ENCODE measurements around the gene TMSB10.

TMSB10 gene

GRCh38 chr2:84899304-84900204 lies 5.9 kb upstream of the TMSB10 start:
- no peak for TF ChIP-seq RARB (CRISPR knock-in tag; IDR thresholded peaks at IDR 0.05)
- TF ChIP-seq TOX (CRISPR knock-in tag; IDR thresholded peaks at IDR 0.05; ENCODE audit: borderline replicate concordance) = no peak
- no peak for TF ChIP-seq POU6F1 (CRISPR knock-in tag; IDR thresholded peaks at IDR 0.05; ENCODE audit: borderline replicate concordance, low read depth)
- TF ChIP-seq ZNF70 (CRISPR knock-in tag; IDR thresholded peaks at IDR 0.05) = no peak
- no peak for TF ChIP-seq PATZ1 (CRISPR knock-in tag; IDR thresholded peaks at IDR 0.05; ENCODE audit: borderline replicate concordance)
- TF ChIP-seq ZC3H10 (CRISPR knock-in tag; IDR thresholded peaks at IDR 0.05) = no peak
- no peak for TF ChIP-seq ZNF8 (CRISPR knock-in tag; IDR thresholded peaks at IDR 0.05)
- ATAC-seq = no peak

GRCh38 chr2:84900971-84901370 lies 4.5 kb upstream of the TMSB10 start:
- TF ChIP-seq RARB (CRISPR knock-in tag; IDR thresholded peaks at IDR 0.05) (no peak), ESRRG (CRISPR knock-in tag; IDR thresholded peaks at IDR 0.05) (no peak), ISL1 (CRISPR knock-in tag; IDR thresholded peaks at IDR 0.05) (no peak), TOX (CRISPR knock-in tag; IDR thresholded peaks at IDR 0.05; ENCODE audit: borderline replicate concordance) (no peak), POU6F1 (CRISPR knock-in tag; IDR thresholded peaks at IDR 0.05; ENCODE audit: borderline replicate concordance, low read depth) (no peak), PPARA (CRISPR knock-in tag; IDR thresholded peaks at IDR 0.05; ENCODE audit: borderline replicate concordance) (no peak), ZNF8 (CRISPR knock-in tag; IDR thresholded peaks at IDR 0.05) (no peak), GLIS3 (CRISPR knock-in tag; IDR thresholded peaks at IDR 0.05) (no peak), CREB5 (CRISPR knock-in tag; IDR thresholded peaks at IDR 0.05; ENCODE audit: low read depth) (no peak), SNAI2 (CRISPR knock-in tag; IDR thresholded peaks at IDR 0.05) (no peak)
- no peak for ATAC-seq

- no peak for ATAC-seq
- TF ChIP-seq ISL1 (CRISPR knock-in tag; IDR thresholded peaks at IDR 0.05) (no peak), TSHZ2 (CRISPR knock-in tag; IDR thresholded peaks at IDR 0.05) (no peak), ARNTL (CRISPR knock-in tag; IDR thresholded peaks at IDR 0.05; ENCODE audit: borderline replicate concordance, low read depth) (no peak), ZFP30 (CRISPR knock-in tag; IDR thresholded peaks at IDR 0.05) (no peak), PPARA (CRISPR knock-in tag; IDR thresholded peaks at IDR 0.05; ENCODE audit: borderline replicate concordance) (no peak), BACH2 (CRISPR knock-in tag; IDR thresholded peaks at IDR 0.05; ENCODE audit: borderline replicate concordance) (no peak), SNAI2 (CRISPR knock-in tag; IDR thresholded peaks at IDR 0.05) (no peak), TOX (CRISPR knock-in tag; IDR thresholded peaks at IDR 0.05; ENCODE audit: borderline replicate concordance) (no peak), POU6F1 (CRISPR knock-in tag; IDR thresholded peaks at IDR 0.05; ENCODE audit: borderline replicate concordance, low read depth) (no peak), ZNF565 (CRISPR knock-in tag; conservative IDR thresholded peaks at IDR 0.05; ENCODE audit: low read depth) (no peak), CSDC2 (CRISPR knock-in tag; IDR thresholded peaks at IDR 0.05) (no peak), CSRNP3 (CRISPR knock-in tag; IDR thresholded peaks at IDR 0.05) (no peak), ZC3H10 (CRISPR knock-in tag; IDR thresholded peaks at IDR 0.05) (no peak), RARB (CRISPR knock-in tag; IDR thresholded peaks at IDR 0.05) (no peak), GLIS3 (CRISPR knock-in tag; IDR thresholded peaks at IDR 0.05) (no peak), PATZ1 (CRISPR knock-in tag; IDR thresholded peaks at IDR 0.05; ENCODE audit: borderline replicate concordance) (no peak)
Measured at GRCh38 chr2:84901593-84902120, 3.8 kb upstream of the TMSB10 start.

All from SK-N-SH treated with all-trans-retinoic acid at 6 μM for 48 hours (cell line).